HEK293T (cell line): ENCODE measurements around the gene PFN3.

Experiments
- ARNT ChIP-seq: fragments of 450-650 bp; IDR thresholded peaks from 2 replicates; pipeline ENCODE4 v1.6.1; 2017; ENCODE audit warnings: mild to moderate bottlenecking
- CTBP1 ChIP-seq: fragments of 450-650 bp; IDR thresholded peaks from 2 replicates; pipeline ENCODE4 v1.6.1; 2016; ENCODE audit warnings: borderline replicate concordance
- SP1 ChIP-seq: fragments of 450-650 bp; IDR thresholded peaks from 2 replicates; pipeline ENCODE4 v1.6.1; 2017
- SUZ12 ChIP-seq: fragments of 450-650 bp; IDR thresholded peaks from 2 replicates; pipeline ENCODE4 v1.6.1; 2016; ENCODE audit warnings: mild to moderate bottlenecking

- TF ChIP-seq ARNT (no peak), CTBP1 (no peak), SP1 (no peak), SUZ12 (no peak)
These were observed 30.6 kb downstream of the PFN3 start for GRCh38 chr5:177369645-177370440.
